ENCODE data around the gene GPI.
A peak's percentile ranks its signal among the peaks of the same experiment; 100 is the strongest.

Gene GPI

GRCh38 chr19:34403784-34404108 is 38.8 kb downstream of the GPI start:
- no peak for DNase-seq

DNA sequence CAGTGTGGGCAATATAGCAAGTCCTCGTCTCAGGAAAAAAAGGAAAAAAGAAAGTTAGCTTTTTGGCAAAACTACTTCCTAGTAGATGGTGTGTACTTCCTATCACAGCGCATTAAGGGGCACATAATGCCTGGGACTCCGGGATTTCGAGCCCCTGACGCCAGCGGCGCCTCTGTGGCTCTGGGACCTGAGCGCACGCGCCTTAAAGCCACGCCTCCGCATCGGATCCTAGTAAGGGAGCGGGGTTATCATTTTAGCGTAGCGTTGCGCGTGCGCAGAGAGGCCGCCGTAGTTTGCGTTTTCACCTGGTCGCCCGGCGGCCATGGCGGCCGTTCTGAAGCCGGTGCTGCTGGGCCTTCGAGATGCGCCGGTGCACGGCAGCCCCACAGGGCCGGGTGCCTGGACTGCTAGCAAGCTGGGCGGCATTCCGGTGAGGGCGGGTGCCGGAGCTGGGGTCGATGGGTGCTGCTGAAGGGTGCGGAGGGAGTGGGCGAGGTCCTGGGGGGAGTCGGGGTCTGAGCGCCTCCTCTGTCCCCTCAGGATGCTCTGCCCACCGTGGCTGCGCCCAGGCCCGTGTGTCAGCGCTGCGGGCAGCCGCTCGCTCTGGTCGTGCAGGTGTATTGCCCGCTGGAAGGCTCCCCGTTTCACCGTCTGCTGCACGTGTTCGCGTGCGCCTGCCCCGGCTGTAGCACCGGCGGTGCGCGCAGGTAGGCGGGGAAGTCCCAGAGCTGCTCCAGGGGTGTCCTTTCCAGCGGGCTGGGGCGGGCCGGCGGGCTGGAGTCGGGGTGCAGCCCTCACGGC is 39.3 kb downstream of the GPI start, which contains the start of gene PDCD2L:
Gene PDCD2L, plus strand, starts transcription at position 291 of the 801 bp plus-strand sequence. Its CDS starts 32 bp downstream, at position 323.
- peak; percentile 83 for DNase-seq

DNA sequence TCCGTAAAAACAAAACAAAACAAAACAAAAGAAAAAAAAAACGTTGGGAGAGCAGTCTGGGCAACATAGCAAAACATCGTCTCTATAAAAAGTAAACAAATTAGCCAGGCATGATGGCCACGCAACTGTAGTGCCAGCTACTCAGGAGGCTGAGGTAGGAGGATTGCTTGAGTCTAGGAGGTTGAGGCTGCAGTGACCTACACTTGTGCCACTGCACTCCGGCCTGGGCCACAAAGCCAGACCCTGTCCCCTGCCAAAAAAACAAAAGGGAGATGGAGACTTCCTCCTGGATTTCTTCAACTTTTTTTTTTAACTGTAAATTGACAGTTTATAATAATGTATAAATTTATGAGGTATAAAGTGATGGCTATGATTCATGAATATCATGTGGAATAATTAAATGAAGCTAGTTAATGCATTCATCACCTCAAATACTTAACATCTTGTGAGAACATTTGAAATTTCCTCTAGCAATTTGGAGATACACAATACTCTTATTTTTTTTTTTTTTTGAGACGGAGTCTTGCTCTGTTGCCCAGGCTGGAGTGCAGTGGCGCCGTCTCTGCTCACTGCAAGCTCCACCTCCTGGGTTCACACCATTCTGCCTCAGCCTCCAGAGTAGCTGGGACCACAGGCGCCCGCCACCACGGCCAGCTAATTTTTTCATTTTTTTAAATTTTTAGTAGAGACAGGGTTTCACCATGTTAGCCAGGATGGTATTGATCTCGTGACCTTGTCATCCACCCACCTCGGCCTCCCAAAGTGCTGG is 41.1 kb downstream of the GPI start:
- DNase-seq = no peak

- DNase-seq = no peak
These were observed 43.4 kb downstream of the GPI start for GRCh38 chr19:34408411-34408810.

- DNase-seq = no peak
These were observed 44.5 kb downstream of the GPI start for GRCh38 chr19:34409189-34410164.

DNA sequence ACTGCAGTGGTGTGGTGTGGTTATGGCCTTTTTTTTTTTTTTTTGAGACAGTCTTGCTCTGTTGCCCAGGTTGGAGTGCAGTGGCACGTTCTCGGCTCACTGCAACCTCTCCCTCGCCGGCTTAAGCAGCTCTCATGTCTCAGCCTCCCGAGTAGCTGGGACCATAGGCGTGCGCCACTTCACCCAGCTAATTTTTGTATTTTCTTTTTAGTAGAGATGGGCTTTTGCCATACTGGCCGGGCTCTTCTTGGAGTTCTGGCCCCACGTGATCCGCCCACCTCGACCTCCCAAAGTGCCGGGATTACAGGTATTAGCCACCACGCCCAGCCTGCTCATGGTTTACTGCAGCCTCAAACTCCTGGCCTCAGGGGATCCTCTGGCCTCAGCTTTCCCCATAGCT is 46.2 kb downstream of the GPI start:
- no peak for DNase-seq

DNA sequence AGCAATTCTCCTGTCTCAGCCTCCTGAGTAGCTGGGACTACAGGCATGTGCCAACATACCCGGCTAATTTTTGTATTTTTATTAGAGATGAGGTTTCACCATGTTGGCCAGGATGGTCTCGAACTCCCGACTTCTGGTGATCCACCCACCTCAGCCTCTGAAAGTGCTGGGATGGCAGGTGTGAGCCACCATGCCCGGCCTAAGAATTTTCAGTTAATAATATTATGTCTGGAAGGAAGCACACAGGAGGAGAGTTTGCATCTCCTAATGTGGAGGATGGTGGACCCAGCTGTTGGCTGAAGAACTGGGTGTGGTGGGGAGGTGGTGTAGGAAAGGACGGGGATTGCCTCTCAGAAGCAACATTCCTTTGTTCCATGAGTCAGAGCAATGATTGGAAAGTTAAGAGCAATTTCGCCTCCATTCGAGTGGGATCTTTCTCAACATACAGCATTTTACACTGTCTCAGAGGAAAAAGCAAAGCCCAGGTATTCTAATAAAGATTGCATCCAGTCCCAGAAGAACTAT is 51.1 kb downstream of the GPI start:
- DNase-seq = no peak

- no peak for DNase-seq
These were observed 53.3 kb downstream of the GPI start for GRCh38 chr19:34418300-34418699.

DNA sequence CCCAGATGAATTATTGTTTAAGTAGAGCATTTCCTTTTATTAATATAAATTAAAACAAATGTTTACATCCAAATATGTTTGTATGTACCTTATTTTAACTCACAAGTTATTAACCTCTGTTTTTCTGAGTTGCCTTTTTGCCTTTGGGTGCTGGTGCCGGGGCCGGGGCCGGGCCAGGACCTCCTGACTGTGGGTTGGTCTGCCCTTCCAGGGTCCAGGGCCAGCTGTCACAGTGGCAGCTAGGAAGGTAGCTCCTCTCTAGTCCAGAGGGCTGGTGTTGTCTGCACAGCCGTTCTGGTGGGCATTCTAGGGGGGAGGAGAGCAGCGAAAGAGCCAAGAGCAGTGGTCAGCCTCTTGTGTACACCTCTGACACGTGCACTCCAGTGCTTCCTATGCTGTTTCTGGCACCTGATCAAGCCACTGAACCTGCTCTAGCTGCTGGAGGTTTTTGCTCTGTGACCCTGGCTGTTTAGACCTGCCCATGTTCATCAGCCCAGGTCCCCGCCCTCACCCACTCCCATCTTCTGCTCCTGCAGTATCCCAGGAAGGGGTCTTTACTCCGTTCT is 61.2 kb downstream of the GPI start:
- DNase-seq = no peak

- DNase-seq = peak; percentile 74
These were observed 63.7 kb downstream of the GPI start for GRCh38 chr19:34428549-34429285.

DNA sequence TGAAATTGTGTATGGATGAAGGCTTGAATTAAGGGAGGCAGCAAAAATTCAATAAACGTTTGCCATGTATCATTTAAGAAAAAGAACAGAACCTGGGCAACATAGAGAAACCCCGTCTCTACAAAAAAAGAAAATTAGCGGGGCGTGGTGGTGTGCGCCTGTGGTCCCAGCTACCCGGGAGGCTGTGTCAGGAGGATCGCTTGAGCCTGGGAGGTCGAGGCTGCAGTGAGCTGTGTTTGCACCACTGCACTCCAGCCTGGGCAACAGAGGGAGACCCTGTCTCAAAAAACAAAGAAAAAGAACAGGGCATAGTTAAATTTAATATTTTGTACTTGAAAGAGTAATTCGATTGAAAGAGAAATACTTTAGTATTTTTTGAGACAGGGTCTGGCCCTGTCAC is 64.6 kb downstream of the GPI start:
- DNase-seq = no peak

GRCh38 chr19:34430738-34431625 is 66.0 kb downstream of the GPI start:
- DNase-seq = no peak

DNA sequence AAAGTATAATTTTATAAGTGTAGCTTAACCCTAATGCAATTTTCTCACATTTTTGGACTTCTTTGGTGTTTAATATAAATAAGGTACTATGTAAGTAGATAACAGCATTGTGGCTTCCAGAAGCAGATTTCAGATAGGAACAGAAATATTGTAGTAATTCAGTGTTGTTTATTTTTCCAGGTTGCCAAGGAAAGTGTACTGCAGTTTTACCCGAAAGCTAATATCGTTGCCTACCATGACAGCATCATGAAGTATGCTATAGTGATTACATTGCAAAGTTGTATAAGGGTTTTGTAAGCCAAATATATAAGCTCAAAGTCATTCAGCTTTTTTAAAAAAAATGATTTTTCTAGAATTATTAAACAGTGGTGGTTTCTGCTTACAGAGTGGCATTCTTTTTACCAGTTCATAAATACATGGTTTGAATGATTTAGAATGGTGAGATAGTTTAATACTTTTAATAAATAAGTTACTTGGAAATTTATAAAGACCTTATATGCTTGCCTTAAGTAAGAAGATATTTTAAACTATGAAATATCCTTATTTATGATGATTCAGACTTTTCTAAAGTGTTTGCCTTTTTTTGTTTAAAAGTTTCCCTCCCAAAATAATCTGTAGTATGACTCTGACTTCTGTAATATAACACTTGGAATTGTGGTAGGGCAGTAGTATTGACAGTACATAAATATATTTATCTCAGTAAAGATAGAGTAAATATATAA is 66.8 kb downstream of the GPI start:
- DNase-seq = no peak

DNA sequence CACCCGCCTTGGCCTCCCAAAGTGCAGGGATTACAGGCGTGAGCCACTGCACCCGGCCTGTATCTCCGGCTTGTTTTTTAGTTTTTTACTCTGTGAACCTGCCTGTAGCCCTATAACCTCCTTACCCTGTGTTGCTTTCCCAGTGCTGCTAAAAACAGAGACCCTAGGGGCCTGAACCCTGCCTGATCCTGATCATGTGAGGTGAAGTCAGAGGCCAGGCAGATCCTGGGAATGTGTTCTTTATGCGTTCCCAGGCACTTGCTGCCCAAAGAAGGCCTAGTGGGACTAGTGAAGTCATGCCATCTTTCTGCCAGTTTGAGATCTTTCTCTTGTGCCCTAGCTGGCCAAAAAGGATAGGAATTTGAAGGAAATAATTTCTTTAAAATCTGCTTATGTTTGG is 67.8 kb downstream of the GPI start:
- no peak for DNase-seq

- DNase-seq = no peak
These were observed 71.7 kb downstream of the GPI start for GRCh38 chr19:34436716-34437115.

GRCh38 chr19:34448191-34448590 is 83.2 kb downstream of the GPI start:
- no peak for DNase-seq
